TTC549 (cell line): ENCODE measurements around the gene GOLGA3.
"Not testable (repeated sequence)": the region's sequence is repeated elsewhere in the genome, so short reads cannot be mapped to it uniquely, and the experiment has no call there.

Experiments
- FAIRE-seq: peaks from 2 replicates; lab custom pipeline; 2012; peaks lifted over from hg19 to GRCh38; lab: Jason Lieb, UNC

The GOLGA3 gene

GRCh38 chr12:132842449-132843045 is 13.9 kb upstream of the GOLGA3 start:
- FAIRE-seq, result no peak

- FAIRE-seq, result no peak
Observed at GRCh38 chr12:132841151-132841550, 12.5 kb upstream of the GOLGA3 start.

GRCh38 chr12:132840536-132840935 is 11.9 kb upstream of the GOLGA3 start:
- no peak for FAIRE-seq

- no peak for FAIRE-seq
Observed at GRCh38 chr12:132839558-132840235, 11.0 kb upstream of the GOLGA3 start.

GRCh38 chr12:132838410-132839080 is 9.9 kb upstream of the GOLGA3 start:
- no peak for FAIRE-seq

GRCh38 chr12:132837693-132838409 is 9.2 kb upstream of the GOLGA3 start:
- no peak for FAIRE-seq

- no peak for FAIRE-seq
Observed at GRCh38 chr12:132836795-132837331, 8.2 kb upstream of the GOLGA3 start.

- not testable (repeated sequence) for FAIRE-seq
Observed at GRCh38 chr12:132836230-132836629, 7.6 kb upstream of the GOLGA3 start.

GRCh38 chr12:132835076-132836025 is 6.7 kb upstream of the GOLGA3 start:
- FAIRE-seq, result no peak

- FAIRE-seq, result no peak
Observed at GRCh38 chr12:132834181-132834711, 5.6 kb upstream of the GOLGA3 start.

- no peak for FAIRE-seq
Observed at GRCh38 chr12:132833341-132833740, 4.7 kb upstream of the GOLGA3 start.

GRCh38 chr12:132831771-132832170 is 3.1 kb upstream of the GOLGA3 start:
- no peak for FAIRE-seq

- FAIRE-seq, result no peak
Observed at GRCh38 chr12:132827763-132828703, 636 bp downstream of the GOLGA3 start.

GRCh38 chr12:132825861-132826260 is 2.8 kb downstream of the GOLGA3 start:
- no peak for FAIRE-seq

- FAIRE-seq, result no peak
Observed at GRCh38 chr12:132825089-132825488, 3.6 kb downstream of the GOLGA3 start.

GRCh38 chr12:132824053-132824452 is 4.6 kb downstream of the GOLGA3 start:
- FAIRE-seq, result no peak

GRCh38 chr12:132818562-132818961 is 10.1 kb downstream of the GOLGA3 start:
- no peak for FAIRE-seq

GRCh38 chr12:132814232-132814631 is 14.4 kb downstream of the GOLGA3 start:
- FAIRE-seq, result no peak

- no peak for FAIRE-seq
Observed at GRCh38 chr12:132813443-132813842, 15.2 kb downstream of the GOLGA3 start.
